HUES6 (cell line): Measurements from ENCODE around the gene APOC1.
A peak's percentile ranks its signal among the peaks of the same experiment; 100 is the strongest.
"Not testable (repeated sequence)": the region's sequence is repeated elsewhere in the genome, so short reads cannot be mapped to it uniquely, and the experiment has no call there.

Source experiments
- H3K27ac ChIP-seq: 2 replicates; pipeline ENCODE4 v1.7.0; 2013; ENCODE audit warnings: low read depth, mild to moderate bottlenecking, low read length, inconsistent platforms
- H3K27me3 ChIP-seq: 2 replicates; pipeline ENCODE4 v1.6.1; 2013; ENCODE audit warnings: low read length; ENCODE audit not compliant: control insufficient read depth, insufficient read depth
- H3K36me3 ChIP-seq: 2 replicates; pipeline ENCODE4 v1.6.1; 2013; ENCODE audit warnings: low read length; ENCODE audit not compliant: control insufficient read depth, insufficient read depth
- H3K4me1 ChIP-seq: 2 replicates; pipeline ENCODE4 v1.6.1; 2013; ENCODE audit warnings: low read length; ENCODE audit not compliant: control insufficient read depth, insufficient read depth
- H3K4me3 ChIP-seq: 2 replicates; pipeline ENCODE4 v1.5.1; 2013; ENCODE audit warnings: low read depth, low read length
- H3K9ac ChIP-seq: one replicate; pipeline ENCODE4 v1.6.1; 2013; ENCODE audit warnings: mild to moderate bottlenecking, low read length
- H3K9me3 ChIP-seq: 2 replicates; pipeline ENCODE4 v1.6.1; 2013; ENCODE audit warnings: low read depth, low read length; ENCODE audit not compliant: control insufficient read depth, insufficient read depth

Gene APOC1

GRCh38 chr19:44903602-44904425 lies 10.6 kb upstream of the APOC1 start:
- Histone ChIP-seq H3K9ac (peak overlapping the region; percentile 15), H3K27ac (no peak overlapping the region), H3K4me3 (no peak overlapping the region), H3K4me1 (peaks cover 10% of the 10 kb centered on the region; the same call in 1 of the 2 replicates), H3K27me3 (no peaks in the 10 kb centered on the region), H3K9me3 (no peaks in the 10 kb centered on the region), H3K36me3 (peaks cover 57% of the 10 kb centered on the region)

- Histone ChIP-seq H3K27me3 (no peaks in the 10 kb centered on the region), H3K9ac (no peak overlapping the region), H3K36me3 (peaks cover 58% of the 10 kb centered on the region), H3K9me3 (no peaks in the 10 kb centered on the region), H3K27ac (no peak overlapping the region), H3K4me3 (no peak overlapping the region), H3K4me1 (peaks cover 10% of the 10 kb centered on the region; the same call in 1 of the 2 replicates)
Measured at GRCh38 chr19:44904426-44904994, 9.9 kb upstream of the APOC1 start.

GRCh38 chr19:44905437-44906160 lies 8.8 kb upstream of the APOC1 start, which contains the start of gene APOE:
APOE (plus strand) TSS chr19:44905796; CDS start chr19:44906625, 829 bp downstream.
- no peaks in the 10 kb centered on the region for H3K9me3 ChIP-seq
- H3K27me3 ChIP-seq = no peaks in the 10 kb centered on the region
- peak within 1 kb of the TSS; percentile 95 for H3K4me3 ChIP-seq
- H3K4me1 ChIP-seq = peaks cover 10% of the 10 kb centered on the region; the same call in 1 of the 2 replicates
- H3K36me3 ChIP-seq = peaks cover 51% of the 10 kb centered on the region
- H3K9ac ChIP-seq = peak within 1 kb of the TSS; percentile 92
- H3K27ac ChIP-seq = peak within 1 kb of the TSS; percentile 65

GRCh38 chr19:44907613-44908012 lies 6.8 kb upstream of the APOC1 start:
- H3K9ac ChIP-seq = no peak overlapping the region
- H3K4me1 ChIP-seq = peaks cover 19% of the 10 kb centered on the region
- no peaks in the 10 kb centered on the region for H3K9me3 ChIP-seq
- peaks cover 31% of the 10 kb centered on the region for H3K36me3 ChIP-seq
- H3K4me3 ChIP-seq = no peak overlapping the region
- no peak overlapping the region for H3K27ac ChIP-seq
- H3K27me3 ChIP-seq = no peaks in the 10 kb centered on the region

- Histone ChIP-seq H3K9ac (no peak overlapping the region), H3K9me3 (no peaks in the 10 kb centered on the region), H3K27me3 (no peaks in the 10 kb centered on the region), H3K36me3 (peaks cover 27% of the 10 kb centered on the region), H3K27ac (no peak overlapping the region), H3K4me3 (no peak overlapping the region), H3K4me1 (peaks cover 23% of the 10 kb centered on the region)
Measured at GRCh38 chr19:44908074-44908835, 6.2 kb upstream of the APOC1 start.

GRCh38 chr19:44908836-44909261 lies 5.6 kb upstream of the APOC1 start:
- Histone ChIP-seq H3K27me3 (no peaks in the 10 kb centered on the region), H3K9me3 (no peaks in the 10 kb centered on the region), H3K9ac (no peak overlapping the region), H3K36me3 (peaks cover 27% of the 10 kb centered on the region), H3K27ac (no peak overlapping the region), H3K4me1 (peaks cover 27% of the 10 kb centered on the region), H3K4me3 (no peak overlapping the region)

GRCh38 chr19:44909775-44910174 lies 4.6 kb upstream of the APOC1 start:
- peaks cover 27% of the 10 kb centered on the region for H3K36me3 ChIP-seq
- no peaks in the 10 kb centered on the region for H3K9me3 ChIP-seq
- H3K27ac ChIP-seq = no peak overlapping the region
- no peak overlapping the region for H3K4me3 ChIP-seq
- no peak overlapping the region for H3K9ac ChIP-seq
- H3K4me1 ChIP-seq = peaks cover 29% of the 10 kb centered on the region
- no peaks in the 10 kb centered on the region for H3K27me3 ChIP-seq

- H3K9me3 ChIP-seq, H3K9ac ChIP-seq, H3K27ac ChIP-seq, H3K27me3 ChIP-seq, H3K4me3 ChIP-seq: not testable (repeated sequence)
- H3K4me1 ChIP-seq = peaks cover 27% of the 10 kb centered on the region
- H3K36me3 ChIP-seq = peaks cover 27% of the 10 kb centered on the region
Measured at GRCh38 chr19:44911896-44912295, 2.5 kb upstream of the APOC1 start.

GRCh38 chr19:44912854-44913253 lies 1.6 kb upstream of the APOC1 start:
- Histone ChIP-seq H3K9ac (no peak overlapping the region), H3K27me3 (no peaks in the 10 kb centered on the region), H3K9me3 (no peaks in the 10 kb centered on the region), H3K4me3 (no peak overlapping the region), H3K27ac (no peak overlapping the region), H3K36me3 (peaks cover 18% of the 10 kb centered on the region), H3K4me1 (peaks cover 27% of the 10 kb centered on the region)

GRCh38 chr19:44913512-44914432 lies 636 bp upstream of the APOC1 start:
- not testable (repeated sequence) for H3K27me3 ChIP-seq, H3K9me3 ChIP-seq, H3K27ac ChIP-seq
- peaks cover 27% of the 10 kb centered on the region for H3K4me1 ChIP-seq
- peak overlapping the region; percentile 78 for H3K9ac ChIP-seq
- peaks cover 12% of the 10 kb centered on the region for H3K36me3 ChIP-seq
- H3K4me3 ChIP-seq = peak overlapping the region; percentile 74
